ENCODE data around the gene HDGFL2.
"Not testable (repeated sequence)": the region's sequence is repeated elsewhere in the genome, so short reads cannot be mapped to it uniquely, and the experiment has no call there.

HDGFL2 gene

DNA sequence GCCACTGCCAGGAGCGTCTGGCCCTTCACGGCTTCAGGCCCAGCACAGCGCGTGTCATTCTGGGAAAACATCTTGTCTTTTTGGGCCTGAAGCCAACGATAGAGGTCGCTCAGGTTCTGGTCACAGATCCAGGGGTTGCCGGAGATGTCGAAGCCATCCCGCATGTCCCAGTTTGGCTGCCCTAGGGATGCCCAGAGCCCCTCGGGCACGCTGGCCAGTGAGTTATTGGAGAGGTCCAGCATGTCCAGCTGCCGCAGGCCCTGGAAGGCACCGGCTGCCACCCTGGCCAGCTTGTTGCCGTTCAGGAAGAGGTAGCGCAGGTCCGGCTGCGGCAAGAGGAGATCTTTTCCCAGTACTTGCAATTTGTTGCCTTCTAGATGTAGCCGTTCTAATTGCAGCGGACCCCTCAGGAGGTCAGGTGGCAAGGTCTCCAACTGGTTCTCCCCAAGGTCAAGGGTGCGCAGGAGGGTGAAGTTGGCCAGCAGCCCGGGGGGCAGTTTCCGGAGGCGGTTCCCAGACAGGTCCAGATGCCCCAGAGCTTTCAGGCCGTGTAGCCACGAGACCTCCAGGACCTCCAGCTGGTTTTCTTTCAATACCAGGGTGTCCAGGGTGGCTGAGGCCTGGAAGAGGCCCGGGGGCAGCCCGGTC lies 66.0 kb downstream of the HDGFL2 start:
- no peak for DNase-seq

GRCh38 chr19:4538601-4538954 lies 66.5 kb downstream of the HDGFL2 start:
- DNase-seq = no peak

DNA sequence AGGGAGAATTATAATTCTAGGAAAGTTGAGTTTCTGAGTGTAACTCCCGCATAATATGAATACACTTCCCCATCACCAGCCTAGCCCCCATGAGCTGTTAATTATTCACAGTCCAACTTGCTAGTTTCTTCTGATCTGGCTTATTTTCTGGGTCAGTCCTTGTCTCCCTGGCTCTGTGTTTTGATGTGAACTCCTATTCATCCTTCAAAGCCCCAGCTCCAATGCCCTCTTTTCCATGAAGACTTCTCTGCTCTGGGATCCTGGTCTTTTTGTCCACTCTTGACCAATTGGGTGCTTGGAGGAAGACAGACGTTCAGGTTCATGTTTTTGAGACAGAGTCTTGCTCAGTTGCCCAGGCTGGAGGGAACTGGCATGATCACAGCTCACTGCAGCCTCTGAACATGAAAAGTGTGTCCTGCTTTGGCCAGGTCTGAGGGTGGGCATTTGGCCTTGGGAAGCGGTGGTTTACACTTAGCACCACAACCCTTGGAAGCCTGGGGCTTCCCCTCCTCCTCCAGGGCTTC lies 67.1 kb downstream of the HDGFL2 start:
- DNase-seq = no peak

- DNase-seq = no peak
These were observed 67.8 kb downstream of the HDGFL2 start, which contains the start of gene LRG1 for GRCh38 chr19:4539693-4540581. LRG1 (minus strand) TSS chr19:4540036; CDS start chr19:4540013, 23 bp downstream.

GRCh38 chr19:4541114-4541805 lies 69.2 kb downstream of the HDGFL2 start:
- DNase-seq = no peak

- not testable (repeated sequence) for DNase-seq
These were observed 69.7 kb downstream of the HDGFL2 start for GRCh38 chr19:4541806-4542145.

DNA sequence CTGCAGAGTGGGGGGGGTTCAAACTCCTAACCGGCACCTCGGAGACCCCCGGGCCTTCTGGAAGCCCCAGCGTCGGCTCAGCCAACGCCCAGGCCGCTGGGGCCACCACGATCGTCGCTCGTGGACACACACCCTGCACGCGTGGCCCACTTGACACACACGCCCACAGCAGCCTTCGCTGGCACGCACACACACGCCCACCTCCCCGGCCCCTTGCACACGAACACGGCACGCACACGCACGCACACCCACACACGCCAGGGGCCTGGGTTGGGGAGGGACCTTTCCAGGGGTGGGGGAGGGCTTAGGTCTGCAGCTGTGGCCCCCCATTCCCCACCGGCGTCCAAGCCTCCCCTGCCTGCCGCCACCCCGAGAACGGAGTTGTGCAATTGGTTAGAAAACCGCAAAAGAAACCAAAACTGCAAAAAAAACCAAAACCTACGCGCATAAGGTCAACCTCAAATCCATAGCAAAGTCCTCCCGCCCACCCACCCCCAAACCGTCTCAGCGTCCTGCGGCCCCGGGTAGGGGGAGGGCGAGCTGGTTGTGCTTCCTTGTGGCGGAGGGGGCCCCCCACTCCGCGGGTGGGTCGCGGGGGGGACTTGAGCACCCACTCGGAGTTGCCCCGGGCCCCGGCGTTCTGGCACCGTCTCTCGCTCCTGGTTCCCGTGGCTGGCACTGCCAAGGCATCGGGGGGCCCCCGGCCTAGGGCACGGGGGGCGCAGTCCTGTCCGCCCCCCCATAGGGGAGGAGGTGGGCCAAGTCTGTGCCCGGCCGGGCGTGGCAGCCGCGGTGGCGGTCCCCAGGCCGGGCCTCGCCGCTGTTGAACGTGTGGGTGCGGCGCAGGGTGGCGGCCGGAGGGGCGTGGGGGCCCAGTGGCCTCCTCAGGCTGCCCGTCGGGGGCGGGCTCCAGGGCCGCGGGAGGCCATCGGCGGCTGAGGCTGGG lies 71.1 kb downstream of the HDGFL2 start:
- no peak for DNase-seq

DNA sequence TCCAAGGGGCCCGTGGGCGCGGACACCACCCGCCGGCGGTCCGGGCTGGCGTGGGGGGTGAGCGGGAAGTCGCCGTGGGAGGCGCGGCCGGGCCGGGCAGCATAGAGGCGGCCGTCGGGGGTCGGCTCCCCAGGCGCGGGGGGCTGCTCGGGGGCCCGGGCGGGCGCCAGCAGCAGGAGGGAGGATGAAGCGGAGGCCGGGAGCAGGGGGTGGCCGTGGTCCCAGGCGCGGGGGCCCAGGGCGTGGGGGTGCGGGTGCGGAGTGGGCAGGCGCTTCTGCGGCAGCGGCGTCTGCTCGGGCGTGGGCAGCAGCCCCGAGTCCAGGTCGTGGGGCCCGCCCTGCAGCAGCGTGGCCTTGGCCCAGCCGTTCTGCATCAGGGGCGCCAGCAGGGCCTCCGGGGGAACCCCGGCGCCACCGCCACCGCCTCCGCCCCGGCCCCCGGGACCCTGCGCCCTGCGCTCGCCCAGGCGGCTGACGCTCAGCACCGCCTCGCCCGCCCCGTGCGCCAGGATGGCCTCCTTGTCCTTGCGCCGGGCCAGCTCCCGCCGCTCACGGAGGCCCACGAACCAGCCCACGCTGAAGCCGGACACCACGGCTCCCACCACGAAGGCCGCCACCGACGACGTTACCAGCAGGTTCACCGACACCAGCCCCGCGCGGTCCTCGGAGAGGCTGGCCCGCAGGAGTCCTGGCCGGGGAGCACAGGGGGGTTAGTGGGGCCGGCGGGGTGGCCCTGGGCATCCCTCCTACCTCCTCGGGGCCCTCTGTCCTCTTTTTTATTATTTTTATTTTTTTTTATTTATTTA lies 71.9 kb downstream of the HDGFL2 start:
- no peak for DNase-seq

- no peak for DNase-seq
These were observed 75.5 kb downstream of the HDGFL2 start for GRCh38 chr19:4547303-4548237.

DNA sequence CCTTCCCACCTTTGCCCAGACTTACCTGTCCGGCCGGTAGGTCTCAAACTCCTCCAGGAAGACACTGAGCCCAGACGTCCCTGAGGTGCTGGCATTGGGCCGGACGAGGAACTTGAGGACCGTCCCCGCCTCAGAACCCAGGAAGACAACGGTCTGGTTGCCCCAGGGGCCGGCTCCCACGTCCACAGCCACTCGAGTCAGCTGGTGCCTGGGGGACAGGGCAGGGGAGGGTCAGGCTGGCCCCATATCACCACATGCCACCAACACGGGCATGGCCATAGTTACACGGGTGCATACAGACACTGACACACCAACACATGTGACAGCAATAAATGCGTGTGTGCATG lies 76.1 kb downstream of the HDGFL2 start:
- no peak for DNase-seq

DNA sequence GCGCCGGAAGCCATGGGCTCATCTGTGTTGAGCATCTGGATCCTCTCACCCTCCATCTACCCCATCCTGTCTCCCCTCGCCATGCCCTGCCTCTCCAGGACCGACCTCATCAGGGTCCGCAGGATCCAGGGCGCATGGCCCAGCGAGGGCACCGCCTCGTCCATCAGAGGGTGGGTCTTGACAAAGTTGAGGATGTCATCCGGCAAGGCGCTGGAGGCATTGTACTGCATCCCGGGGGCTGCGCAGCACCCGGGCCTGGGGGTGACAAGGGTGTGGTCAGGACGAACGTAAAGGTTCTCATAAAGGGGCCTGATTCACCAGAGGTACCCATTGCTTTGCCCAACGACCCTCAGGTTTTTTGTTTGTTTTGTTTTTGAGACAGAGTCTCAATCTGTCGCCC lies 77.9 kb downstream of the HDGFL2 start:
- DNase-seq = no peak

DNA sequence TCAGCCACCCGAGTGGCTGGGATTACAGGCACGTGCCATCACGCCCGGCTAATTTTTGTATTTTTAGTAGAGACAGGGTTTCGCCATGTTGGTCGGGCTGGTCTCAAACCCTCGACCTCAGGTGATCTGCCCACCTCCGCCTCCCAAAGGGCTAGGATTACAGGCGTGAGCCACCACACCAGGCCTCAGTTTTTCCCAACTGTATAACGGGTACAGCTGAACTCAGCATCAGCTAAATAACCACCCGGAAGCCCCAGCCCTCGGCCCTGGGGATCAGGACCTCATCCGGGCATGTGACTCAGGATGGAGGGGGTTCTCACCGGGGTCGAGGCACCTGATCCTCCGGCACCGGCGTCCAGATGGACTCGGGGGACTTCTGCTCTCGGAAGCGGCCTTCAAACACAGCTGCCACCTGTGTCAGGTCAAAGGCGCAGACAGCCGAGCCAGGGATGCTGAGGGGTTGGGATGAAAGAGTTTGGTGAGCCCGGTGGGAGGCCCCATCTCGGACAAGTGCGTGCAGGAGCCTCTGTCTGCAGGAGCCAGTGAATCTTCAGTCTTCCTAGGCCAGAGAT lies 78.5 kb downstream of the HDGFL2 start:
- no peak for DNase-seq
